Right lobe of liver (tissue), 4 donors: ENCODE results near the gene RELT.

Experiments used
- POLR2A ChIP-seq: fragments of 450-650 bp; IDR thresholded peaks from one replicate; pipeline ENCODE4 v1.6.1; 2017; ENCODE audit warnings: antibody characterized with exemption, mild to moderate bottlenecking
- TF ChIP-seq, protein P1 (sequence below), 4 donors: fragments of 200-600 bp in 3 of 4; fragments of 450-650 bp in 1 of 4; IDR thresholded peaks; one replicate each; pipeline versions ENCODE4 v1.5.1 to v1.8.0; 2016 to 2022; ENCODE audit warnings: antibody characterized with exemption in 4 of 4, mild to moderate bottlenecking in 2 of 4
- donor health status: DM: no; HTN: no; CAD: no.
- donor health status: DM: no; HTN: no; CAD: no.
- donor health status: DM: no; HTN: yes; CAD: no.

DNA sequence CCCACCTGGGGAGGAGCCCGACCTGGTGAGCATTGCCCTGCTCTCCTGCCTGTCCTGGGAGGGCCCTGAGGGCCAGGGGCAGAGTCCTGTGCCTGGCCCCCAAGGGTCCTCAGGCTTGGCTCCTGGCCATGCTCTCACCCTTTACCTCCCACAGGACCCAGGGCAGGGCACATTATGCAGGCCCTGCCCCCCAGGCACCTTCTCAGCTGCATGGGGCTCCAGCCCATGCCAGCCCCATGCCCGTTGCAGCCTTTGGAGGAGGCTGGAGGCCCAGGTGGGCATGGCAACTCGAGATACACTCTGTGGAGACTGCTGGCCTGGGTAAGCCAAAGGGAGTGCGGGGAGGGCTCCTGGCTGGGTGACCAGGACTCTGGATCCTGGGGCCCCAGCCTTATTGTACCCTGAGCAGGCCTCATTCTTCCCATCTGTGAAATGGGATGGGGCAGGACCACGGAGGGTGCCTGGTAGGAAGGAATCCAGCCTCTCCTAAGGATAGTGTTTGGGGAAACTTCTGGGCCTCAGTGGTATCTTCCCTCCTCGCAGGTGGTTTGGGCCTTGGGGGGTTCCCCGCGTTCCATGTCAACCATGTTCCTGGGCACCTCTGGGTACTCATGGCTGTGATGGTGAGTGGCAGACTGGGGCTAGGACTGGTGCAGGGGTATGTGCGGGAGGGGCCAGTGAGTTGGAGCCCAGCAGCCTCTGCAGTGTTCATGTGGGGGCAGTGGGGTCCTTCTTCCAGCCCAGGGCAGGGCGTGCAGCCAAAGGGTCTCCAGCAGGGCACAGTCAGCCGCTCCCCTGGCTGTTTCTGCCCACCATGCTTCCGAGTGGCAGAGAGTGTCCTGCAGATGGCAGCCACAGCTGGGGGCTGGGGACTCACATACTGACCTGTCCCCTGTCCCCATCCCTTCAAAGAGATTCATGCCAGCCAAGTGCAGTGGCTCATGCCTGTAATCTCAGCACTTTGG lies 14.7 kb downstream of the RELT start:
- TF ChIP-seq, protein P1, sequence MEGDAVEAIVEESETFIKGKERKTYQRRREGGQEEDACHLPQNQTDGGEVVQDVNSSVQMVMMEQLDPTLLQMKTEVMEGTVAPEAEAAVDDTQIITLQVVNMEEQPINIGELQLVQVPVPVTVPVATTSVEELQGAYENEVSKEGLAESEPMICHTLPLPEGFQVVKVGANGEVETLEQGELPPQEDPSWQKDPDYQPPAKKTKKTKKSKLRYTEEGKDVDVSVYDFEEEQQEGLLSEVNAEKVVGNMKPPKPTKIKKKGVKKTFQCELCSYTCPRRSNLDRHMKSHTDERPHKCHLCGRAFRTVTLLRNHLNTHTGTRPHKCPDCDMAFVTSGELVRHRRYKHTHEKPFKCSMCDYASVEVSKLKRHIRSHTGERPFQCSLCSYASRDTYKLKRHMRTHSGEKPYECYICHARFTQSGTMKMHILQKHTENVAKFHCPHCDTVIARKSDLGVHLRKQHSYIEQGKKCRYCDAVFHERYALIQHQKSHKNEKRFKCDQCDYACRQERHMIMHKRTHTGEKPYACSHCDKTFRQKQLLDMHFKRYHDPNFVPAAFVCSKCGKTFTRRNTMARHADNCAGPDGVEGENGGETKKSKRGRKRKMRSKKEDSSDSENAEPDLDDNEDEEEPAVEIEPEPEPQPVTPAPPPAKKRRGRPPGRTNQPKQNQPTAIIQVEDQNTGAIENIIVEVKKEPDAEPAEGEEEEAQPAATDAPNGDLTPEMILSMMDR (IDR thresholded peaks at IDR 0.05) = no peak
- TF ChIP-seq POLR2A = no peak
